ENCODE measurements around the gene PTPRM. TPM values are rescaled to one million over a fixed set of nuclear protein-coding genes. Genes with fewer than 3 reads are reported as not detected.
A peak's percentile ranks its signal among the peaks of the same experiment; 100 is the strongest.

PTPRM gene
- total RNA-seq, 1 experiment from 2014 or later: 11.1 TPM

DNA sequence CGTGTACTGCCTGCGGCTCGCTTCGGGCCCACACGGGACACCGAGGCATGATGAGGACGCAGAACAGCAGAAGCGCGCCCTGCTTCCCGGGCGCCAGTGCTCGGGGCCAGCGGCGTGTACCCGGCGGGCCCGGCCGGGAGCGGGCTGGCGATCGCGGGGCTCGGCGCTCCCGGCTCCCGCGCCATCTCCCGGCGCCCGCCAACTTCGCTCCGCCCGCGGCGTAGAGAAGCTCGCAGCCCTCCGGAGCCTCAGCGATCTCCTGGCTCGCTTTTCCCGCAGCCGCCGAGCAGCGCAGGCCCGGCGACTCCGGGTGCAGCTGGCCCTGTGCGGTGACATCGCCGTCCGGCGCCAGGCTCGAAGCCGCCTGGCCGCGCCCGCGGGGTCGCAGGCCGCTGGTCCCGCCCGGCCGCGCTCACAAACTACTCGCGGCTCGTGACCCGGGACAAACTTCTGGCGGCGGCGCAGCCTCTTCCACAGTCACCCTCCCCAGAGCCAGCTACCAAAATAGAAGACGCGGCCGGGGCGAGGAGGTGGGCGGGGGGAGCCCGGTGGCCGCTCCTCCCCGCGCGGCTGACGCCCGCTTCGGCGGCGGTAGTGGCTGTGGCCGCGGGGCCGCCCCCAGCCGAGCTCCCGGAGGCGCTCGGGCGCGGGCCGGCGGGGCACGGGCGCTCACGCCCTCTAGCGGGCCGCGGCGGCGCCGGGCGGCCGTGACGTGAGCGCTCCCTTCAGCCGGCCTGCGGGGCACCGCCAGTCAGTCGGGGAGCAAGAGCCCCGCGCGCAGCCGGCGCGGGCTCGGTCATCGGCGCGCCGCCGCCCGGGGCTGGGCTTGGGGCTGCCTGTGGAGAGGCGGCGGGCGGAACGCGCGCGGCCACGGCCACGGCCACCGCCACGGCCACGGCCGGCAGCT lies at the start of gene PTPRM (continued):
- TF ChIP-seq SP1 (CRISPR knock-in tag; conservative IDR thresholded peaks at IDR 0.05) (peak; percentile 31; the same call in 1 of the 2 replicates), ATF1 (CRISPR knock-in tag; IDR thresholded peaks at IDR 0.05) (no peak), ZNF232 (CRISPR knock-in tag; IDR thresholded peaks at IDR 0.05) (no peak), ZNF263 (CRISPR knock-in tag; IDR thresholded peaks at IDR 0.05; ENCODE audit: low read depth) (no peak), KAT7 (CRISPR knock-in tag; IDR thresholded peaks at IDR 0.05; ENCODE audit: borderline replicate concordance) (0 out of 2 replicates have a peak, but pooled peaks have one; percentile 24), JAZF1 (CRISPR knock-in tag; IDR thresholded peaks at IDR 0.05) (no peak), JUN (CRISPR knock-in tag; IDR thresholded peaks at IDR 0.05) (no peak), ESRRA (CRISPR knock-in tag; IDR thresholded peaks at IDR 0.05; ENCODE audit: borderline replicate concordance) (no peak)
- TF ChIP-seq, protein P1, sequence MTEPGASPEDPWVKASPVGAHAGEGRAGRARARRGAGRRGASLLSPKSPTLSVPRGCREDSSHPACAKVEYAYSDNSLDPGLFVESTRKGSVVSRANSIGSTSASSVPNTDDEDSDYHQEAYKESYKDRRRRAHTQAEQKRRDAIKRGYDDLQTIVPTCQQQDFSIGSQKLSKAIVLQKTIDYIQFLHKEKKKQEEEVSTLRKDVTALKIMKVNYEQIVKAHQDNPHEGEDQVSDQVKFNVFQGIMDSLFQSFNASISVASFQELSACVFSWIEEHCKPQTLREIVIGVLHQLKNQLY (CRISPR knock-in tag; IDR thresholded peaks at IDR 0.05): 0 out of 2 replicates have a peak, but pooled peaks have one; percentile 23
- TF ChIP-seq, protein P2, sequence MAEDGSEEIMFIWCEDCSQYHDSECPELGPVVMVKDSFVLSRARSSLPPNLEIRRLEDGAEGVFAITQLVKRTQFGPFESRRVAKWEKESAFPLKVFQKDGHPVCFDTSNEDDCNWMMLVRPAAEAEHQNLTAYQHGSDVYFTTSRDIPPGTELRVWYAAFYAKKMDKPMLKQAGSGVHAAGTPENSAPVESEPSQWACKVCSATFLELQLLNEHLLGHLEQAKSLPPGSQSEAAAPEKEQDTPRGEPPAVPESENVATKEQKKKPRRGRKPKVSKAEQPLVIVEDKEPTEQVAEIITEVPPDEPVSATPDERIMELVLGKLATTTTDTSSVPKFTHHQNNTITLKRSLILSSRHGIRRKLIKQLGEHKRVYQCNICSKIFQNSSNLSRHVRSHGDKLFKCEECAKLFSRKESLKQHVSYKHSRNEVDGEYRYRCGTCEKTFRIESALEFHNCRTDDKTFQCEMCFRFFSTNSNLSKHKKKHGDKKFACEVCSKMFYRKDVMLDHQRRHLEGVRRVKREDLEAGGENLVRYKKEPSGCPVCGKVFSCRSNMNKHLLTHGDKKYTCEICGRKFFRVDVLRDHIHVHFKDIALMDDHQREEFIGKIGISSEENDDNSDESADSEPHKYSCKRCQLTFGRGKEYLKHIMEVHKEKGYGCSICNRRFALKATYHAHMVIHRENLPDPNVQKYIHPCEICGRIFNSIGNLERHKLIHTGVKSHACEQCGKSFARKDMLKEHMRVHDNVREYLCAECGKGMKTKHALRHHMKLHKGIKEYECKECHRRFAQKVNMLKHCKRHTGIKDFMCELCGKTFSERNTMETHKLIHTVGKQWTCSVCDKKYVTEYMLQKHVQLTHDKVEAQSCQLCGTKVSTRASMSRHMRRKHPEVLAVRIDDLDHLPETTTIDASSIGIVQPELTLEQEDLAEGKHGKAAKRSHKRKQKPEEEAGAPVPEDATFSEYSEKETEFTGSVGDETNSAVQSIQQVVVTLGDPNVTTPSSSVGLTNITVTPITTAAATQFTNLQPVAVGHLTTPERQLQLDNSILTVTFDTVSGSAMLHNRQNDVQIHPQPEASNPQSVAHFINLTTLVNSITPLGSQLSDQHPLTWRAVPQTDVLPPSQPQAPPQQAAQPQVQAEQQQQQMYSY (CRISPR knock-in tag; IDR thresholded peaks at IDR 0.05): no peak
- TF ChIP-seq, protein P3, sequence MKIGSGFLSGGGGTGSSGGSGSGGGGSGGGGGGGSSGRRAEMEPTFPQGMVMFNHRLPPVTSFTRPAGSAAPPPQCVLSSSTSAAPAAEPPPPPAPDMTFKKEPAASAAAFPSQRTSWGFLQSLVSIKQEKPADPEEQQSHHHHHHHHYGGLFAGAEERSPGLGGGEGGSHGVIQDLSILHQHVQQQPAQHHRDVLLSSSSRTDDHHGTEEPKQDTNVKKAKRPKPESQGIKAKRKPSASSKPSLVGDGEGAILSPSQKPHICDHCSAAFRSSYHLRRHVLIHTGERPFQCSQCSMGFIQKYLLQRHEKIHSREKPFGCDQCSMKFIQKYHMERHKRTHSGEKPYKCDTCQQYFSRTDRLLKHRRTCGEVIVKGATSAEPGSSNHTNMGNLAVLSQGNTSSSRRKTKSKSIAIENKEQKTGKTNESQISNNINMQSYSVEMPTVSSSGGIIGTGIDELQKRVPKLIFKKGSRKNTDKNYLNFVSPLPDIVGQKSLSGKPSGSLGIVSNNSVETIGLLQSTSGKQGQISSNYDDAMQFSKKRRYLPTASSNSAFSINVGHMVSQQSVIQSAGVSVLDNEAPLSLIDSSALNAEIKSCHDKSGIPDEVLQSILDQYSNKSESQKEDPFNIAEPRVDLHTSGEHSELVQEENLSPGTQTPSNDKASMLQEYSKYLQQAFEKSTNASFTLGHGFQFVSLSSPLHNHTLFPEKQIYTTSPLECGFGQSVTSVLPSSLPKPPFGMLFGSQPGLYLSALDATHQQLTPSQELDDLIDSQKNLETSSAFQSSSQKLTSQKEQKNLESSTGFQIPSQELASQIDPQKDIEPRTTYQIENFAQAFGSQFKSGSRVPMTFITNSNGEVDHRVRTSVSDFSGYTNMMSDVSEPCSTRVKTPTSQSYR (CRISPR knock-in tag; IDR thresholded peaks at IDR 0.05): no peak
- TF ChIP-seq, protein P4, sequence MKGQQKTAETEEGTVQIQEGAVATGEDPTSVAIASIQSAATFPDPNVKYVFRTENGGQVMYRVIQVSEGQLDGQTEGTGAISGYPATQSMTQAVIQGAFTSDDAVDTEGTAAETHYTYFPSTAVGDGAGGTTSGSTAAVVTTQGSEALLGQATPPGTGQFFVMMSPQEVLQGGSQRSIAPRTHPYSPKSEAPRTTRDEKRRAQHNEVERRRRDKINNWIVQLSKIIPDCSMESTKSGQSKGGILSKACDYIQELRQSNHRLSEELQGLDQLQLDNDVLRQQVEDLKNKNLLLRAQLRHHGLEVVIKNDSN (CRISPR knock-in tag; IDR thresholded peaks at IDR 0.05): no peak
- TF ChIP-seq, protein P5, sequence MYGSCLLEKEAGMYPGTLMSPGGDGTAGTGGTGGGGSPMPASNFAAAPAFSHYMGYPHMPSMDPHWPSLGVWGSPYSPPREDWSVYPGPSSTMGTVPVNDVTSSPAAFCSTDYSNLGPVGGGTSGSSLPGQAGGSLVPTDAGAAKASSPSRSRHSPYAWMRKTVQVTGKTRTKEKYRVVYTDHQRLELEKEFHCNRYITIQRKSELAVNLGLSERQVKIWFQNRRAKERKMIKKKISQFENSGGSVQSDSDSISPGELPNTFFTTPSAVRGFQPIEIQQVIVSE (CRISPR knock-in tag; IDR thresholded peaks at IDR 0.05; ENCODE audit: borderline replicate concordance): no peak
- TF ChIP-seq, protein P6, sequence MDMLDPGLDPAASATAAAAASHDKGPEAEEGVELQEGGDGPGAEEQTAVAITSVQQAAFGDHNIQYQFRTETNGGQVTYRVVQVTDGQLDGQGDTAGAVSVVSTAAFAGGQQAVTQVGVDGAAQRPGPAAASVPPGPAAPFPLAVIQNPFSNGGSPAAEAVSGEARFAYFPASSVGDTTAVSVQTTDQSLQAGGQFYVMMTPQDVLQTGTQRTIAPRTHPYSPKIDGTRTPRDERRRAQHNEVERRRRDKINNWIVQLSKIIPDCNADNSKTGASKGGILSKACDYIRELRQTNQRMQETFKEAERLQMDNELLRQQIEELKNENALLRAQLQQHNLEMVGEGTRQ (CRISPR knock-in tag; IDR thresholded peaks at IDR 0.05): 0 out of 2 replicates have a peak, but pooled peaks have one; percentile 9
- TF ChIP-seq, protein P7, sequence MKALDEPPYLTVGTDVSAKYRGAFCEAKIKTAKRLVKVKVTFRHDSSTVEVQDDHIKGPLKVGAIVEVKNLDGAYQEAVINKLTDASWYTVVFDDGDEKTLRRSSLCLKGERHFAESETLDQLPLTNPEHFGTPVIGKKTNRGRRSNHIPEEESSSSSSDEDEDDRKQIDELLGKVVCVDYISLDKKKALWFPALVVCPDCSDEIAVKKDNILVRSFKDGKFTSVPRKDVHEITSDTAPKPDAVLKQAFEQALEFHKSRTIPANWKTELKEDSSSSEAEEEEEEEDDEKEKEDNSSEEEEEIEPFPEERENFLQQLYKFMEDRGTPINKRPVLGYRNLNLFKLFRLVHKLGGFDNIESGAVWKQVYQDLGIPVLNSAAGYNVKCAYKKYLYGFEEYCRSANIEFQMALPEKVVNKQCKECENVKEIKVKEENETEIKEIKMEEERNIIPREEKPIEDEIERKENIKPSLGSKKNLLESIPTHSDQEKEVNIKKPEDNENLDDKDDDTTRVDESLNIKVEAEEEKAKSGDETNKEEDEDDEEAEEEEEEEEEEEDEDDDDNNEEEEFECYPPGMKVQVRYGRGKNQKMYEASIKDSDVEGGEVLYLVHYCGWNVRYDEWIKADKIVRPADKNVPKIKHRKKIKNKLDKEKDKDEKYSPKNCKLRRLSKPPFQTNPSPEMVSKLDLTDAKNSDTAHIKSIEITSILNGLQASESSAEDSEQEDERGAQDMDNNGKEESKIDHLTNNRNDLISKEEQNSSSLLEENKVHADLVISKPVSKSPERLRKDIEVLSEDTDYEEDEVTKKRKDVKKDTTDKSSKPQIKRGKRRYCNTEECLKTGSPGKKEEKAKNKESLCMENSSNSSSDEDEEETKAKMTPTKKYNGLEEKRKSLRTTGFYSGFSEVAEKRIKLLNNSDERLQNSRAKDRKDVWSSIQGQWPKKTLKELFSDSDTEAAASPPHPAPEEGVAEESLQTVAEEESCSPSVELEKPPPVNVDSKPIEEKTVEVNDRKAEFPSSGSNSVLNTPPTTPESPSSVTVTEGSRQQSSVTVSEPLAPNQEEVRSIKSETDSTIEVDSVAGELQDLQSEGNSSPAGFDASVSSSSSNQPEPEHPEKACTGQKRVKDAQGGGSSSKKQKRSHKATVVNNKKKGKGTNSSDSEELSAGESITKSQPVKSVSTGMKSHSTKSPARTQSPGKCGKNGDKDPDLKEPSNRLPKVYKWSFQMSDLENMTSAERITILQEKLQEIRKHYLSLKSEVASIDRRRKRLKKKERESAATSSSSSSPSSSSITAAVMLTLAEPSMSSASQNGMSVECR (CRISPR knock-in tag; IDR thresholded peaks at IDR 0.05; ENCODE audit: borderline replicate concordance): no peak
- TF ChIP-seq, protein P8, sequence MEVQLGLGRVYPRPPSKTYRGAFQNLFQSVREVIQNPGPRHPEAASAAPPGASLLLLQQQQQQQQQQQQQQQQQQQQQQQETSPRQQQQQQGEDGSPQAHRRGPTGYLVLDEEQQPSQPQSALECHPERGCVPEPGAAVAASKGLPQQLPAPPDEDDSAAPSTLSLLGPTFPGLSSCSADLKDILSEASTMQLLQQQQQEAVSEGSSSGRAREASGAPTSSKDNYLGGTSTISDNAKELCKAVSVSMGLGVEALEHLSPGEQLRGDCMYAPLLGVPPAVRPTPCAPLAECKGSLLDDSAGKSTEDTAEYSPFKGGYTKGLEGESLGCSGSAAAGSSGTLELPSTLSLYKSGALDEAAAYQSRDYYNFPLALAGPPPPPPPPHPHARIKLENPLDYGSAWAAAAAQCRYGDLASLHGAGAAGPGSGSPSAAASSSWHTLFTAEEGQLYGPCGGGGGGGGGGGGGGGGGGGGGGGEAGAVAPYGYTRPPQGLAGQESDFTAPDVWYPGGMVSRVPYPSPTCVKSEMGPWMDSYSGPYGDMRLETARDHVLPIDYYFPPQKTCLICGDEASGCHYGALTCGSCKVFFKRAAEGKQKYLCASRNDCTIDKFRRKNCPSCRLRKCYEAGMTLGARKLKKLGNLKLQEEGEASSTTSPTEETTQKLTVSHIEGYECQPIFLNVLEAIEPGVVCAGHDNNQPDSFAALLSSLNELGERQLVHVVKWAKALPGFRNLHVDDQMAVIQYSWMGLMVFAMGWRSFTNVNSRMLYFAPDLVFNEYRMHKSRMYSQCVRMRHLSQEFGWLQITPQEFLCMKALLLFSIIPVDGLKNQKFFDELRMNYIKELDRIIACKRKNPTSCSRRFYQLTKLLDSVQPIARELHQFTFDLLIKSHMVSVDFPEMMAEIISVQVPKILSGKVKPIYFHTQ (CRISPR knock-in tag; IDR thresholded peaks at IDR 0.05): no peak
